AG04450 (cell line): ENCODE results near the gene PHF23. TPM values are rescaled to one million over a fixed set of nuclear protein-coding genes. Genes with fewer than 3 reads are reported as not detected.

Source experiments
- CTCF ChIA-PET: fragments of 300-600, 350-600 bp; formaldehyde crosslinking; extraction: SDS; loops from one replicate; lab custom pipeline; 2022; ENCODE audit warnings: antibody characterized with exemption, inconsistent platforms; lab: Charles Lee
- POLR2A ChIA-PET: fragments of 350-600 bp; formaldehyde crosslinking; extraction: SDS; loops from one replicate; lab custom pipeline; 2021; ENCODE audit warnings: antibody characterized with exemption, inconsistent platforms; lab: Yijun Ruan, JAX
- DNase-seq: peaks from one replicate; pipeline ENCODE4 v3.0.0-alpha.2; 2011; ENCODE audit warnings: low read depth, low spot score
- H3K27ac ChIP-seq: one replicate; pipeline ENCODE4 v1.5.1; 2012; ENCODE audit warnings: low read depth, low read length, control low read depth
- H3K27me3 ChIP-seq: one replicate; pipeline ENCODE4 v1.6.0; 2012; ENCODE audit warnings: low read length; ENCODE audit not compliant: control insufficient read depth, insufficient read depth
- H3K4me3 ChIP-seq: 2 replicates; pipeline ENCODE4 v1.5.1; 2011; ENCODE audit warnings: mild to moderate bottlenecking, low read depth, low read length, control low read depth
- H3K9me3 ChIP-seq: 2 replicates; pipeline ENCODE4 v1.5.1; 2012; ENCODE audit warnings: low read length; ENCODE audit not compliant: control insufficient read depth, insufficient read depth
- polyA plus RNA-seq: library from polyadenylated mRNA; depleted of rRNA; stranded (reverse); fragments of >200 nt; gene quantifications from 2 replicates; pipeline ENCODE4 v1.2.3, GENCODE V29; 2011
- TF ChIP-seq, protein P1 (sequence below): IDR thresholded peaks from 2 replicates; pipeline ENCODE4 v1.5.1; 2011; ENCODE audit warnings: low read depth, low read length, control low read depth, inconsistent platforms

PHF23 gene
- polyA plus RNA-seq, 1 experiment, result 56.3 TPM

GRCh38 chr17:7259555-7259889 lies 20.3 kb upstream of the PHF23 start:
- DNase-seq, result no peak
- H3K27ac ChIP-seq, result no peak overlapping the region
- no peak overlapping the region for H3K4me3 ChIP-seq
- no peaks in the 10 kb centered on the region for H3K9me3 ChIP-seq
- ChIA-PET CTCF (interaction anchor here (1.4 kb wide), 1 partner anchor 17 kb away, joined by 3 read pairs; the partner anchor contains the start of gene GABARAP), POLR2A (no interaction called here)
- TF ChIP-seq, protein P1, sequence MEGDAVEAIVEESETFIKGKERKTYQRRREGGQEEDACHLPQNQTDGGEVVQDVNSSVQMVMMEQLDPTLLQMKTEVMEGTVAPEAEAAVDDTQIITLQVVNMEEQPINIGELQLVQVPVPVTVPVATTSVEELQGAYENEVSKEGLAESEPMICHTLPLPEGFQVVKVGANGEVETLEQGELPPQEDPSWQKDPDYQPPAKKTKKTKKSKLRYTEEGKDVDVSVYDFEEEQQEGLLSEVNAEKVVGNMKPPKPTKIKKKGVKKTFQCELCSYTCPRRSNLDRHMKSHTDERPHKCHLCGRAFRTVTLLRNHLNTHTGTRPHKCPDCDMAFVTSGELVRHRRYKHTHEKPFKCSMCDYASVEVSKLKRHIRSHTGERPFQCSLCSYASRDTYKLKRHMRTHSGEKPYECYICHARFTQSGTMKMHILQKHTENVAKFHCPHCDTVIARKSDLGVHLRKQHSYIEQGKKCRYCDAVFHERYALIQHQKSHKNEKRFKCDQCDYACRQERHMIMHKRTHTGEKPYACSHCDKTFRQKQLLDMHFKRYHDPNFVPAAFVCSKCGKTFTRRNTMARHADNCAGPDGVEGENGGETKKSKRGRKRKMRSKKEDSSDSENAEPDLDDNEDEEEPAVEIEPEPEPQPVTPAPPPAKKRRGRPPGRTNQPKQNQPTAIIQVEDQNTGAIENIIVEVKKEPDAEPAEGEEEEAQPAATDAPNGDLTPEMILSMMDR, result no peak
- peaks cover 8% of the 10 kb centered on the region for H3K27me3 ChIP-seq

DNA sequence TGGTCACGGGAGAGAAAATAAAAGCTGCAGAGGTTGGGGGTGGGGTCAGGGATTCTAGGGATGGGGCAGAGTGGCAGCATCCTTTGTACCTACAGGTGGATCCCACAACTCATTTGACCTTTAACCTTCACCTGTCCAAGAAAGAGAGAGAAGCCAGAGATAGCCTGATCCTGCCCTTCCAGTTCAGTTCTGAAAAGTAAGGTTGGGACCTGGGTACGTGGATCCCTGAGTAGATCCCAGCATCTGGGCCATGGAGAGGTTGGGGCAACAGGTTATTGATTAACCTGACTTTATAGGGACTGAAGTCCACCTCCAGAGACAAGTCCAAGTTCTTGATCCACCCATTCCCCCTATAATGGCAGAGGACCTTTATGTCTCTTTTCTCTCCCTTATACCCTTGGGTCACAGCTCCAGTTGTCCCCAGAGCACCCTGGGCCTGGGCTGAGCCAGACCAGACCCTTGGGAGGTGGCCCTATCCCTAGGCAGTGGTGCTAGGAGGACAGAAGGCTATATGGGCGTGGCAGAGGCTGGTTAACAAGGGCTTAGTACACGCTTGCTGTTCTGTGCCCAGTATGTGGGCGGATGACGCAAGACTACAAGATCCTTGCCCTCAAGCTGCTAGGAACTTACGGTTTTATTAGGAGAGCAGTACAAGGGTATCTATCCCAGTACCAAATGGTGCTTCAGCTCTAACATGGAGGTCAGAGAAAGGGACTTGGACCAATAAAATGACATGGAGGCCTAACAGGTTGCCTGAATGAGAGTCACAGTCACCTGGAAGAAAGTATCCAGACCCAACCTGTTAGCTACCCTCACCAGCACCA lies 19.7 kb upstream of the PHF23 start:
- H3K27ac ChIP-seq, result no peak overlapping the region
- no peaks in the 10 kb centered on the region for H3K9me3 ChIP-seq
- H3K27me3 ChIP-seq, result peaks cover 8% of the 10 kb centered on the region
- POLR2A ChIA-PET, result interaction anchor here (0.7 kb wide), 1 partner anchor 12 kb away, joined by 6 read pairs; no protein-coding TSS in a partner anchor
- TF ChIP-seq, protein P1, result no peak
- DNase-seq, result no peak
- CTCF ChIA-PET, result interaction anchor here (1.4 kb wide), 1 partner anchor 16 kb away, joined by 3 read pairs; the partner anchor contains the start of gene GABARAP
- no peak overlapping the region for H3K4me3 ChIP-seq

DNA sequence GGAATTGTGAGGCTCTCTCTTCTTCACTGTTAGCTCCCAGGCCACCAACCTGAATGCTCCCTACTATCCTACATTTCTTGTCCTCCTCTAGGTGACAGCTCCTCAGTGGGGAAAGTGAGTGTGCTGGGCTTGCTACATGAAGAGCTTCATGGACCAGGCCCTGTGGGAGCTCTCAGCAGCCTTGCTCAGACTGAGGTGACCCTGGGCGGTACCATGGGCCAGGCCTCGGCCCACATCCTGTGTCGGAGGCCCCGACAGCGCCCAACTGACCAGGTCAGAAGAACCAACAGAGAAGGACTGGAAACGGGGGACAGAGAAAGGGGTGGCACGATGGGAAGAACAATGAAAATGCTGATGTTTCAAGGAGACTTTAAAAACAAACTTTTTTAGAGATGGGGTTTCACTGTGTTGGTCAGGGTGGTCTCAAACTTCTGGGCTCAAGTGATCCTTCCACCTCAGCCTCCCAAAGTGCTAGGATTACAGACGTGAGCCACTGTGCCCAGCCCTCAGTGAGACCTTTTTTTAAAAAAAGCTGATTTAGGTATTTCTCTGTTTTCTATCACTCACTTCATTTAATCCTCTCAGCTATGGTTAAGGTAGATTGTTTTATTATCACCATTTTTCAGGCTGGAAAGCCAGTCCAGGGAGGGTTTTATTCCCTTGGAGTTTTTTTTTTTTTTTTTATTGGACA lies 17.7 kb upstream of the PHF23 start:
- POLR2A ChIA-PET, result no interaction called here
- Histone ChIP-seq H3K27ac (no peak overlapping the region), H3K4me3 (no peak overlapping the region), H3K9me3 (no peaks in the 10 kb centered on the region; the same call in 1 of the 2 replicates), H3K27me3 (peaks cover 1% of the 10 kb centered on the region)
- TF ChIP-seq, protein P1, result no peak
- DNase-seq, result no peak
- CTCF ChIA-PET, result interaction anchor here (1.3 kb wide), 1 partner anchor 23 kb away, joined by 3 read pairs; no protein-coding TSS in a partner anchor

GRCh38 chr17:7254511-7254910 lies 15.3 kb upstream of the PHF23 start:
- TF ChIP-seq, protein P1, result no peak
- no peak for DNase-seq
- Histone ChIP-seq H3K9me3 (no peaks in the 10 kb centered on the region; the same call in 1 of the 2 replicates), H3K4me3 (no peak overlapping the region), H3K27me3 (no peaks in the 10 kb centered on the region), H3K27ac (no peak overlapping the region)
- POLR2A ChIA-PET, result interaction anchor here (0.6 kb wide), 1 partner anchor 16 kb away, joined by 5 read pairs; no protein-coding TSS in a partner anchor
- CTCF ChIA-PET, result interaction anchor here (1.4 kb wide), 1 partner anchor 306 kb away, joined by 3 read pairs; no protein-coding TSS in a partner anchor
